ENCODE results near the gene SNRPA.

- TF ChIP-seq POLR2A (IDR thresholded peaks at IDR 0.05; ENCODE audit: low read depth, low read length) (no peak), CHD1 (IDR thresholded peaks at IDR 0.05; ENCODE audit: low read depth, low read length) (no peak)
These were observed 49.2 kb upstream of the SNRPA start for GRCh38 chr19:40701758-40702157.
